Esophagus muscularis mucosa (tissue), 4 donors: ENCODE measurements around the gene DNAAF5. TPM values are rescaled to one million over a fixed set of nuclear protein-coding genes. Genes with fewer than 3 reads are reported as not detected.
A peak's percentile ranks its signal among the peaks of the same experiment; 100 is the strongest.

ENCODE experiments used
- DNase-seq: peaks from one replicate; pipeline ENCODE4 v3.0.0-alpha.2; 2017; ENCODE audit errors: extremely low spot score
- H3K27ac ChIP-seq, 4 donors: fragments of 200-600 bp; sonication (generic); replicated peaks in 1 of 4; 1 replicate in 3 of 4; 2 replicates in 1 of 4; pipeline ENCODE4 v1.5.1; 2016 to 2019; ENCODE audit warnings: mild to moderate bottlenecking in 1 of 4
- H3K27me3 ChIP-seq, 4 donors: fragments of 200-600 bp; sonication (generic); one replicate each; pipeline versions ENCODE4 v1.5.1 to v1.6.0; 2016 to 2019
- H3K36me3 ChIP-seq, 4 donors: fragments of 200-600 bp; sonication (generic); one replicate each; pipeline ENCODE4 v1.5.1; 2016 to 2019
- H3K4me1 ChIP-seq, 4 donors: fragments of 200-600 bp; sonication (generic); one replicate each; pipeline ENCODE4 v1.5.1; 2016 to 2019
- H3K4me3 ChIP-seq, 4 donors: fragments of 200-600 bp; sonication (generic); 1 replicate in 2 of 4; 2 replicates in 2 of 4; pipeline ENCODE4 v1.5.1; 2016 to 2019; ENCODE audit warnings: mild to moderate bottlenecking in 4 of 4, moderate library complexity in 1 of 4
- H3K9me3 ChIP-seq, 4 donors: fragments of 200-600 bp; sonication (generic); 1 replicate in 3 of 4; 2 replicates in 1 of 4; pipeline ENCODE4 v1.5.1; 2016 to 2019
- EP300 ChIP-seq: sonication (generic); formaldehyde crosslinking; IDR thresholded peaks from one replicate; pipeline ENCODE4 v1.6.1; 2017; ENCODE audit warnings: antibody characterized with exemption
- POLR2A ChIP-seq: fragments of 450-650 bp; IDR thresholded peaks from one replicate; pipeline ENCODE4 v1.6.1; 2017; ENCODE audit warnings: antibody characterized with exemption, moderate library complexity, mild to moderate bottlenecking, low read depth
- POLR2AphosphoS5 ChIP-seq, 2 donors: sonication (generic); formaldehyde crosslinking; IDR thresholded peaks; one replicate each; pipeline ENCODE4 v1.6.1; 2017; ENCODE audit warnings: antibody characterized with exemption in 2 of 2
- WGBS: methylation state at CpG from one replicate; pipeline ENCODE4 v1.1.5; 2018; 5-methylcytosine and 5-hydroxymethylcytosine counted together
- intact Hi-C: fragments of 100-400 bp; cut with DNase I; formaldehyde crosslinking; loops from one replicate; pipeline ENCODE4 v1.15.1; 2023
- total RNA-seq, 4 donors: library from RNA; depleted of rRNA; stranded (reverse); fragments of >200 nt; gene quantifications; one replicate each; pipeline versions ENCODE4 v1.1.0 to v1.2.1, GENCODE V29; 2016
- TF ChIP-seq, protein P1 (sequence below), 3 experiments: fragments of 200-600 bp in 2 of 3; fragments of 450-650 bp in 1 of 3; sonication (generic) in 2 of 3; IDR thresholded peaks; one replicate each; pipeline ENCODE4 v1.5.1; 2017 to 2019; ENCODE audit warnings: antibody characterized with exemption in 3 of 3, mild to moderate bottlenecking in 2 of 3, moderate library complexity in 1 of 3

Gene DNAAF5
- total RNA-seq, 4 donors from 2014 or later: 21.2 to 32.7 (median 29.4) TPM

- Histone ChIP-seq H3K27me3 (no peaks in the 10 kb centered on the region), H3K9me3 (no peaks in the 10 kb centered on the region), H3K4me1 (peaks cover 22 to 47% (median 40%) of the 10 kb centered on the region in 4 donors), H3K27ac (peak overlapping the region in 1 of 4 donors; percentile 11), H3K36me3 (peaks cover 0 to 60% (median 53%) of the 10 kb centered on the region in 4 donors), H3K4me3 (no peak overlapping the region)
- TF ChIP-seq, protein P1, sequence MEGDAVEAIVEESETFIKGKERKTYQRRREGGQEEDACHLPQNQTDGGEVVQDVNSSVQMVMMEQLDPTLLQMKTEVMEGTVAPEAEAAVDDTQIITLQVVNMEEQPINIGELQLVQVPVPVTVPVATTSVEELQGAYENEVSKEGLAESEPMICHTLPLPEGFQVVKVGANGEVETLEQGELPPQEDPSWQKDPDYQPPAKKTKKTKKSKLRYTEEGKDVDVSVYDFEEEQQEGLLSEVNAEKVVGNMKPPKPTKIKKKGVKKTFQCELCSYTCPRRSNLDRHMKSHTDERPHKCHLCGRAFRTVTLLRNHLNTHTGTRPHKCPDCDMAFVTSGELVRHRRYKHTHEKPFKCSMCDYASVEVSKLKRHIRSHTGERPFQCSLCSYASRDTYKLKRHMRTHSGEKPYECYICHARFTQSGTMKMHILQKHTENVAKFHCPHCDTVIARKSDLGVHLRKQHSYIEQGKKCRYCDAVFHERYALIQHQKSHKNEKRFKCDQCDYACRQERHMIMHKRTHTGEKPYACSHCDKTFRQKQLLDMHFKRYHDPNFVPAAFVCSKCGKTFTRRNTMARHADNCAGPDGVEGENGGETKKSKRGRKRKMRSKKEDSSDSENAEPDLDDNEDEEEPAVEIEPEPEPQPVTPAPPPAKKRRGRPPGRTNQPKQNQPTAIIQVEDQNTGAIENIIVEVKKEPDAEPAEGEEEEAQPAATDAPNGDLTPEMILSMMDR (IDR thresholded peaks at IDR 0.05): peak in 2 of 3 experiments; percentile 94 to 96
- TF ChIP-seq EP300 (no peak), POLR2A (no peak), POLR2AphosphoS5 (IDR thresholded peaks at IDR 0.05) (peak in 1 of 2 donors; percentile 32)
- no peak for DNase-seq
- intact Hi-C loops: loop anchor here (1.0 to 10.0 kb wide), 3 partner anchors 110 to 452 kb away; partner anchors contain the start of gene PDGFA
- 93% methylated on average over 11 of the region's 65 CpGs for WGBS
Observed at GRCh38 chr7:774161-775109, 47.9 kb downstream of the DNAAF5 start.

DNA sequence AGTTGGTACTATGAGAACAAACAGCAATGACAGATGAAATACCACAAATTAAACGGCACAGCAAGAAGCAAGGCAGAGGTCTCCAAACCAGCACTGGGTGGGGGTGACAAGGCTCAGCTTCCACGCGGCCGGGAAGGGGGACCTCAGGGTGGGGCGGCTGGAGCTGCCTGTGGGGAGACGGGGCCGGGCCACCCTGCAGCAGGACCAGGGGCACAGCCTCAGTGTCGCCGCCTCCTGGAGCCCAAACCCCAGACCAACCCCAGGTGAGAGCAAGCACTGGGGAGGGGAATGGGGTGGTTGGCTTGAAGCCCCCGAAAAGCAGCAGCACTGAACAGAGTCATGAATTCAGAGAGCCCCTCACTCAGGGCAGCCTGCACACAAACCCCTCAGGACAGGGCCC is 49.9 kb downstream of the DNAAF5 start:
- intact Hi-C loops: loop anchor here (10.0 kb wide), 1 partner anchor 112 kb away; no protein-coding TSS in a partner anchor
- H3K4me1 ChIP-seq: peaks cover 19 to 37% (median 31%) of the 10 kb centered on the region in 4 donors

DNA sequence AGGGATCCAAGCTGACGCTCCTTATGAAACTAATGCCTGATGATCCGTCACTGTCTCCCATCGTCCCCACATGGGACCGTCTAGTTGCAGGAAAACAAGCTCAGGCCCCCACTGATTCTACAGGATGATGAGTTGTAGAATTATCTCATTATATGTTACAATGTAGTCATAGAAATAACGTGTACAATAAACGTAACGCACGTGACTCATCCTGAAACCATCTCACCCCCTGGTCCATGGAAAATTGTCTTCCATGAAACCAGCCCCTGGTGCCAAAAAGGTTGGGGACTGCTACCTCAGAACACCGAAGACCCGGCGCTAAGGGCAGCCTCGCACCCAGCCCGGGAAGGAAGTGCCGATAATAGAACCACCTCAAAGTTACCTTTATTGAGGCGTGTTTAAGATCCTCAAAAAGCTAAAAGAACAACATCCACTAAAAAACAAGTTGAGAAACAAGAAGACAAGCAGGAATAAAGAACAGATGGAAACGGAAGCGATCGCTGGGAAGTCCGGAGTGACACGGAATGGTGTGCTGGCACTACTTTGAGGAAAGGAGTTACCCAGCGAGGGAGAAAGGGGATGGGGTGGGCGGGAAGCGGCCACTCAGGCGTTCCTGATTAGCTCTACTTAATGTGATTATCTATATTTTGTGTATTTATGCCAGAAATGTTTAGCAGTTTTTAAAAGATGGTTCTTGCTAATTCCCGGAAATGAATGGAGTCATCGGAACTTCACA is 50.7 kb downstream of the DNAAF5 start:
- H3K27ac ChIP-seq: no peak overlapping the region
- H3K4me3 ChIP-seq: no peak overlapping the region
- H3K27me3 ChIP-seq: no peaks in the 10 kb centered on the region
- 86% methylated on average over 26 of the region's 26 CpGs for WGBS
- DNase-seq: no peak
- H3K9me3 ChIP-seq: no peaks in the 10 kb centered on the region
- peaks cover 17 to 37% (median 30%) of the 10 kb centered on the region in 4 donors for H3K4me1 ChIP-seq
- H3K36me3 ChIP-seq: peaks cover 0 to 71% (median 57%) of the 10 kb centered on the region in 4 donors
- intact Hi-C loops: loop anchor here (10.0 kb wide), 1 partner anchor 112 kb away; no protein-coding TSS in a partner anchor
- TF ChIP-seq POLR2AphosphoS5 (IDR thresholded peaks at IDR 0.05) (no peak), EP300 (no peak), POLR2A (no peak)
- TF ChIP-seq, protein P1 (IDR thresholded peaks at IDR 0.05): no peak

More for the DNA sequence above, 49.9 kb downstream of the DNAAF5 start:
- Histone ChIP-seq H3K27ac (no peak overlapping the region), H3K4me3 (no peak overlapping the region), H3K27me3 (no peaks in the 10 kb centered on the region), H3K9me3 (no peaks in the 10 kb centered on the region), H3K36me3 (peaks cover 0 to 65% (median 54%) of the 10 kb centered on the region in 4 donors)
- DNase-seq: no peak
- 84% methylated on average over 5 of the region's 10 CpGs for WGBS
- TF ChIP-seq, protein P1 (IDR thresholded peaks at IDR 0.05): no peak
- TF ChIP-seq POLR2AphosphoS5 (IDR thresholded peaks at IDR 0.05): no peak
- no peak for TF ChIP-seq EP300
- no peak for TF ChIP-seq POLR2A

GRCh38 chr7:777728-778078 is 51.2 kb downstream of the DNAAF5 start:
- Histone ChIP-seq H3K4me3 (no peak overlapping the region), H3K27ac (no peak overlapping the region), H3K9me3 (no peaks in the 10 kb centered on the region), H3K27me3 (no peaks in the 10 kb centered on the region), H3K36me3 (peaks cover 0 to 76% (median 60%) of the 10 kb centered on the region in 4 donors), H3K4me1 (peaks cover 16 to 34% (median 26%) of the 10 kb centered on the region in 4 donors)
- intact Hi-C loops: loop anchor here (10.0 kb wide), 1 partner anchor 113 kb away; no protein-coding TSS in a partner anchor
- no peak for DNase-seq
- no peak for TF ChIP-seq POLR2AphosphoS5 (IDR thresholded peaks at IDR 0.05)
- no peak for TF ChIP-seq EP300
- no peak for TF ChIP-seq POLR2A
- TF ChIP-seq, protein P1 (IDR thresholded peaks at IDR 0.05): no peak
- WGBS: 92% methylated on average over 16 of the region's 16 CpGs
